Measurements from ENCODE around the gene SCAF4. TPM values are rescaled to one million over a fixed set of nuclear protein-coding genes. Genes with fewer than 3 reads are reported as not detected.
A peak's percentile ranks its signal among the peaks of the same experiment; 100 is the strongest.

Gene SCAF4
- total and polyA plus RNA-seq, 2 donors (not counting 1 experiment from before 2014, with no cell fraction given), result 42.3 to 110 TPM

- Histone ChIP-seq H4K20me1 (ENCODE audit: control insufficient read depth, insufficient read depth, low read length, poor library complexity, severe bottlenecking) (peaks cover 58% of the 10 kb centered on the region), H3K4me1 (ENCODE audit: control insufficient read depth in 2 of 2, insufficient read depth in 2 of 2, low read length in 2 of 2) (peaks cover 12 to 20% of the 10 kb centered on the region in 2 donors), H3K79me2 (ENCODE audit: control insufficient read depth, insufficient read depth, low read length) (peaks cover 73% of the 10 kb centered on the region), H3K9ac (ENCODE audit: low read length) (no peak overlapping the region), H3K9me3 (ENCODE audit: control extremely low read depth in 1 of 3, control insufficient read depth in 2 of 3, insufficient read depth in 1 of 3, low read length in 2 of 3) (no peaks in the 10 kb centered on the region), H3K27ac (ENCODE audit: low read length in 2 of 2) (no peak overlapping the region), H3K27me3 (replicated peaks in 1 of 4; ENCODE audit: control extremely low read depth in 1 of 4, control insufficient read depth in 3 of 4, insufficient read depth in 4 of 4, low read length in 3 of 4) (no peaks in the 10 kb centered on the region), H3K4me2 (replicated peaks; ENCODE audit: low read depth, low read length, poor library complexity, severe bottlenecking) (no peak overlapping the region), H2AFZ (ENCODE audit: insufficient read depth, low read depth, low read length, poor library complexity, severe bottlenecking) (no peak overlapping the region), H3K4me3 (ENCODE audit: control extremely low read depth in 1 of 5, extremely low read depth in 1 of 5, insufficient read depth in 1 of 5, low read depth in 2 of 5, low read length in 4 of 5) (no peak overlapping the region), H3K36me3 (replicated peaks in 1 of 2; ENCODE audit: control extremely low read depth in 1 of 2, control insufficient read depth in 1 of 2, extremely low read depth in 1 of 2, insufficient read depth in 2 of 2, low read length in 1 of 2) (peaks cover 10 to 28% of the 10 kb centered on the region in 2 experiments)
- 100% methylated on average over 2 of the region's 3 CpGs for WGBS (ENCODE audit: insufficient coverage)
- Mint-ChIP-seq H3K4me3 (no peak overlapping the region), H3K9me3 (ENCODE audit: insufficient read depth) (no peaks in the 10 kb centered on the region), H3K4me1 (peaks cover 48% of the 10 kb centered on the region), H3K27ac (peak overlapping the region; percentile 67), H3K27me3 (no peaks in the 10 kb centered on the region)
- ChIA-PET POLR2A (no interaction called here), CTCF (interaction anchor here (1.4 kb wide), 1 partner anchor 80 kb away, joined by 4 read pairs; no protein-coding TSS in a partner anchor)
- no peak for DNase-seq
- ATAC-seq (ENCODE audit: low read depth), result no peak
- no peak for TF ChIP-seq CTCF (IDR thresholded peaks at IDR 0.05)
- no peak for TF ChIP-seq EZH2 (IDR thresholded peaks at IDR 0.05; ENCODE audit: borderline replicate concordance, insufficient read depth, low read depth, low read length, poor library complexity, severe bottlenecking)
- intact Hi-C loops (cut with micrococcal nuclease), result no loop called here
Measured at GRCh38 chr21:31706562-31706961, 25.4 kb downstream of the SCAF4 start.

- Histone ChIP-seq H3K27ac (ENCODE audit: low read length in 2 of 2) (no peak overlapping the region), H3K4me1 (ENCODE audit: control insufficient read depth in 2 of 2, insufficient read depth in 2 of 2, low read length in 2 of 2) (no peaks in the 10 kb centered on the region), H2AFZ (ENCODE audit: insufficient read depth, low read depth, low read length, poor library complexity, severe bottlenecking) (no peak overlapping the region), H3K9me3 (ENCODE audit: control extremely low read depth in 1 of 3, control insufficient read depth in 2 of 3, insufficient read depth in 1 of 3, low read length in 2 of 3) (no peaks in the 10 kb centered on the region), H3K79me2 (ENCODE audit: control insufficient read depth, insufficient read depth, low read length) (peaks cover 12% of the 10 kb centered on the region), H3K4me3 (ENCODE audit: control extremely low read depth in 1 of 5, extremely low read depth in 1 of 5, insufficient read depth in 1 of 5, low read depth in 2 of 5, low read length in 4 of 5) (no peak overlapping the region), H3K27me3 (replicated peaks in 1 of 4; ENCODE audit: control extremely low read depth in 1 of 4, control insufficient read depth in 3 of 4, insufficient read depth in 4 of 4, low read length in 3 of 4) (no peaks in the 10 kb centered on the region), H3K9ac (ENCODE audit: low read length) (no peak overlapping the region), H4K20me1 (ENCODE audit: control insufficient read depth, insufficient read depth, low read length, poor library complexity, severe bottlenecking) (peaks cover 17% of the 10 kb centered on the region), H3K36me3 (replicated peaks in 1 of 2; ENCODE audit: control extremely low read depth in 1 of 2, control insufficient read depth in 1 of 2, extremely low read depth in 1 of 2, insufficient read depth in 2 of 2, low read length in 1 of 2) (peaks cover 28 to 86% of the 10 kb centered on the region in 2 experiments), H3K4me2 (replicated peaks; ENCODE audit: low read depth, low read length, poor library complexity, severe bottlenecking) (no peak overlapping the region)
- H3K27me3 Mint-ChIP-seq, result no peaks in the 10 kb centered on the region
- ChIA-PET POLR2A (interaction anchor here (0.7 kb wide), 1 partner anchor 32 kb away, joined by 3 read pairs; no protein-coding TSS in a partner anchor), CTCF (no interaction called here)
- no peaks in the 10 kb centered on the region for H3K9me3 Mint-ChIP-seq (ENCODE audit: insufficient read depth)
- no peak for ATAC-seq (ENCODE audit: low read depth)
- no peak for TF ChIP-seq EZH2 (IDR thresholded peaks at IDR 0.05; ENCODE audit: borderline replicate concordance, insufficient read depth, low read depth, low read length, poor library complexity, severe bottlenecking)
- TF ChIP-seq CTCF (IDR thresholded peaks at IDR 0.05), result no peak
- no peak overlapping the region for H3K27ac Mint-ChIP-seq
- DNase-seq, result no peak
- 100% methylated on average over 2 of the region's 3 CpGs for WGBS (ENCODE audit: insufficient coverage)
- H3K4me3 Mint-ChIP-seq, result no peak overlapping the region
- H3K4me1 Mint-ChIP-seq, result peaks cover 5% of the 10 kb centered on the region
- intact Hi-C loops (cut with micrococcal nuclease), result no loop called here
Measured at GRCh38 chr21:31700040-31700439, 31.9 kb downstream of the SCAF4 start.
